ENCODE measurements around the gene ABHD16A. TPM values are rescaled to one million over a fixed set of nuclear protein-coding genes. Genes with fewer than 3 reads are reported as not detected.

ABHD16A gene
- total RNA-seq, 2 donors from 2014 or later = 48.9 TPM

GRCh38 chr6:31687321-31687720 is 15.8 kb downstream of the ABHD16A start:
- Mint-ChIP-seq H3K27ac (no peak overlapping the region), H3K4me1 (ENCODE audit: low read depth) (peaks cover 10% of the 10 kb centered on the region), H3K36me3 (ENCODE audit: insufficient read depth in 2 of 2) (peaks cover 0 to 10% of the 10 kb centered on the region in 2 donors), H3K27me3 (ENCODE audit: low read depth) (no peaks in the 10 kb centered on the region), H3K9me3 (no peaks in the 10 kb centered on the region), H3K4me3 (no peak overlapping the region)
- ATAC-seq (replicated peaks in 1 of 2) (no peak), DNase-seq (no peak)

- Mint-ChIP-seq H3K4me1 (ENCODE audit: low read depth) (peaks cover 18% of the 10 kb centered on the region), H3K27ac (peak overlapping the region; percentile 6), H3K27me3 (ENCODE audit: low read depth) (no peaks in the 10 kb centered on the region), H3K9me3 (no peaks in the 10 kb centered on the region), H3K36me3 (ENCODE audit: insufficient read depth in 2 of 2) (peaks cover 0 to 10% of the 10 kb centered on the region in 2 donors), H3K4me3 (no peak overlapping the region)
- DNase-seq (no peak), ATAC-seq (replicated peaks in 1 of 2) (no peak)
Measured at GRCh38 chr6:31686483-31686882, 16.6 kb downstream of the ABHD16A start.

GRCh38 chr6:31683591-31683990 is 19.5 kb downstream of the ABHD16A start:
- Mint-ChIP-seq H3K9me3 (no peaks in the 10 kb centered on the region), H3K27ac (no peak overlapping the region), H3K4me3 (no peak overlapping the region), H3K4me1 (ENCODE audit: low read depth) (peaks cover 23% of the 10 kb centered on the region), H3K36me3 (ENCODE audit: insufficient read depth in 2 of 2) (peaks cover 0 to 8% of the 10 kb centered on the region in 2 donors), H3K27me3 (ENCODE audit: low read depth) (no peaks in the 10 kb centered on the region)
- ATAC-seq (replicated peaks in 1 of 2) (no peak), DNase-seq (no peak)

GRCh38 chr6:31681135-31681671 is 21.9 kb downstream of the ABHD16A start:
- H3K36me3 Mint-ChIP-seq (ENCODE audit: insufficient read depth in 2 of 2) = peaks cover 0 to 6% of the 10 kb centered on the region in 2 donors
- no peak overlapping the region for H3K27ac Mint-ChIP-seq
- peaks cover 23% of the 10 kb centered on the region for H3K4me1 Mint-ChIP-seq (ENCODE audit: low read depth)
- no peaks in the 10 kb centered on the region for H3K27me3 Mint-ChIP-seq (ENCODE audit: low read depth)
- ATAC-seq (replicated peaks in 1 of 2) (peak; percentile 73 to 74), DNase-seq (peak; percentile 59 to 65)
- H3K4me3 Mint-ChIP-seq = peak overlapping the region; percentile 83 to 91
- H3K9me3 Mint-ChIP-seq = no peaks in the 10 kb centered on the region

- peak within 1 kb of the TSS; percentile 61 for H3K27ac Mint-ChIP-seq
- H3K4me1 Mint-ChIP-seq (ENCODE audit: low read depth) = peaks cover 23% of the 10 kb centered on the region
- peak within 1 kb of the TSS; percentile 83 to 91 for H3K4me3 Mint-ChIP-seq
- H3K27me3 Mint-ChIP-seq (ENCODE audit: low read depth) = no peaks in the 10 kb centered on the region
- ATAC-seq (replicated peaks in 1 of 2) (peak; percentile 66 to 74), DNase-seq (peak; percentile 67 to 72)
- no peaks in the 10 kb centered on the region for H3K9me3 Mint-ChIP-seq
- H3K36me3 Mint-ChIP-seq (ENCODE audit: insufficient read depth in 2 of 2) = peaks cover 0 to 3% of the 10 kb centered on the region in 2 donors
Measured at GRCh38 chr6:31680226-31681134, 22.6 kb downstream of the ABHD16A start, which contains the start of gene LY6G5C. LY6G5C (minus strand) TSS chr6:31681067; CDS start chr6:31680373, 694 bp downstream.

- H3K9me3 Mint-ChIP-seq = no peaks in the 10 kb centered on the region
- no peak for DNase-seq
- H3K4me1 Mint-ChIP-seq (ENCODE audit: low read depth) = peaks cover 23% of the 10 kb centered on the region
- H3K4me3 Mint-ChIP-seq = no peak overlapping the region
- no peaks in the 10 kb centered on the region for H3K27me3 Mint-ChIP-seq (ENCODE audit: low read depth)
- H3K27ac Mint-ChIP-seq = no peak overlapping the region
- H3K36me3 Mint-ChIP-seq (ENCODE audit: insufficient read depth in 2 of 2) = no peaks in the 10 kb centered on the region
- ATAC-seq (replicated peaks in 1 of 2) = no peak
Measured at GRCh38 chr6:31677955-31678354, 25.2 kb downstream of the ABHD16A start.

GRCh38 chr6:31676904-31677303 is 26.2 kb downstream of the ABHD16A start:
- H3K4me3 Mint-ChIP-seq = no peak overlapping the region
- peaks cover 0 to 8% of the 10 kb centered on the region in 2 donors for H3K36me3 Mint-ChIP-seq (ENCODE audit: insufficient read depth in 2 of 2)
- ATAC-seq (replicated peaks in 1 of 2) = no peak
- H3K9me3 Mint-ChIP-seq = no peaks in the 10 kb centered on the region
- DNase-seq = no peak
- peaks cover 20% of the 10 kb centered on the region for H3K4me1 Mint-ChIP-seq (ENCODE audit: low read depth)
- H3K27me3 Mint-ChIP-seq (ENCODE audit: low read depth) = no peaks in the 10 kb centered on the region
- no peak overlapping the region for H3K27ac Mint-ChIP-seq

- Mint-ChIP-seq H3K9me3 (no peaks in the 10 kb centered on the region), H3K27me3 (ENCODE audit: low read depth) (no peaks in the 10 kb centered on the region), H3K36me3 (ENCODE audit: insufficient read depth in 2 of 2) (peaks cover 0 to 13% of the 10 kb centered on the region in 2 donors), H3K4me3 (no peak overlapping the region), H3K4me1 (ENCODE audit: low read depth) (peaks cover 15% of the 10 kb centered on the region), H3K27ac (no peak overlapping the region)
- DNase-seq (no peak), ATAC-seq (replicated peaks in 1 of 2) (no peak)
Measured at GRCh38 chr6:31676322-31676903, 26.7 kb downstream of the ABHD16A start.

- peaks cover 19 to 31% of the 10 kb centered on the region in 2 donors for H3K36me3 Mint-ChIP-seq (ENCODE audit: insufficient read depth in 2 of 2)
- H3K27me3 Mint-ChIP-seq (ENCODE audit: low read depth) = no peaks in the 10 kb centered on the region
- no peak for DNase-seq
- no peak for ATAC-seq (replicated peaks in 1 of 2)
- H3K4me3 Mint-ChIP-seq = no peak within 1 kb of the TSS
- H3K4me1 Mint-ChIP-seq (ENCODE audit: low read depth) = peaks cover 36% of the 10 kb centered on the region
- no peaks in the 10 kb centered on the region for H3K9me3 Mint-ChIP-seq
- H3K27ac Mint-ChIP-seq = no peak within 1 kb of the TSS
Measured at GRCh38 chr6:31669676-31670075, 33.4 kb downstream of the ABHD16A start, which contains the start of gene LY6G5B. LY6G5B (plus strand) TSS chr6:31669976; CDS start chr6:31670951, 975 bp downstream.

GRCh38 chr6:31666337-31666965 is 36.7 kb downstream of the ABHD16A start:
- Mint-ChIP-seq H3K27me3 (ENCODE audit: low read depth) (no peaks in the 10 kb centered on the region), H3K4me1 (ENCODE audit: low read depth) (peaks cover 68% of the 10 kb centered on the region), H3K36me3 (ENCODE audit: insufficient read depth in 2 of 2) (peaks cover 33 to 35% of the 10 kb centered on the region in 2 donors), H3K27ac (peak overlapping the region; percentile 98), H3K9me3 (no peaks in the 10 kb centered on the region), H3K4me3 (peak overlapping the region; percentile 98 to 99)
- DNase-seq (no peak), ATAC-seq (replicated peaks in 1 of 2) (no peak)

- Mint-ChIP-seq H3K4me3 (peak within 1 kb of the TSS; percentile 98 to 99), H3K4me1 (ENCODE audit: low read depth) (peaks cover 75% of the 10 kb centered on the region), H3K36me3 (ENCODE audit: insufficient read depth in 2 of 2) (peaks cover 33 to 35% of the 10 kb centered on the region in 2 donors), H3K27me3 (ENCODE audit: low read depth) (no peaks in the 10 kb centered on the region), H3K27ac (peak within 1 kb of the TSS; percentile 98), H3K9me3 (no peaks in the 10 kb centered on the region)
- ATAC-seq (replicated peaks in 1 of 2) (peak; percentile 85 to 86), DNase-seq (peak; percentile 97 to 99)
Measured at GRCh38 chr6:31665501-31666336, 37.4 kb downstream of the ABHD16A start, which contains the start of gene CSNK2B. CSNK2B (plus strand) TSS chr6:31666080; CDS start chr6:31666832, 752 bp downstream.
